ENCODE data around the gene NFATC1. TPM values are rescaled to one million over a fixed set of nuclear protein-coding genes. Genes with fewer than 3 reads are reported as not detected.

The NFATC1 gene
- total RNA-seq, 4 donors from 2014 or later: 13.9 to 24.3 (median 16.7) TPM

- Histone ChIP-seq H3K27ac (no peak overlapping the region), H3K4me3 (no peak overlapping the region), H3K4me1 (peaks cover 18% of the 10 kb centered on the region), H3K27me3 (no peaks in the 10 kb centered on the region), H3K36me3 (peaks cover 40% of the 10 kb centered on the region), H3K9me3 (no peaks in the 10 kb centered on the region)
- 63% methylated on average over 9 of the region's 9 CpGs for WGBS
- no peak for DNase-seq (ENCODE audit: low spot score in 2 of 2)
- TF ChIP-seq POLR2A (IDR thresholded peaks at IDR 0.05) (no peak), EP300 (IDR thresholded peaks at IDR 0.05) (no peak), CTCF (IDR thresholded peaks at IDR 0.05) (no peak), POLR2AphosphoS5 (IDR thresholded peaks at IDR 0.05) (no peak)
These were observed 64.3 kb downstream of the NFATC1 start for GRCh38 chr18:79459946-79460480.

GRCh38 chr18:79460481-79461300 is 65.0 kb downstream of the NFATC1 start:
- Histone ChIP-seq H3K4me3 (no peak overlapping the region), H3K27ac (no peak overlapping the region), H3K36me3 (peaks cover 33% of the 10 kb centered on the region), H3K27me3 (no peaks in the 10 kb centered on the region), H3K9me3 (no peaks in the 10 kb centered on the region), H3K4me1 (peaks cover 23% of the 10 kb centered on the region)
- no peak for DNase-seq (ENCODE audit: low spot score in 2 of 2)
- TF ChIP-seq POLR2A (IDR thresholded peaks at IDR 0.05) (no peak), CTCF (IDR thresholded peaks at IDR 0.05) (no peak), EP300 (IDR thresholded peaks at IDR 0.05) (no peak)
- WGBS: 89% methylated on average over 16 of the region's 31 CpGs

- H3K9me3 ChIP-seq: no peaks in the 10 kb centered on the region
- no peak overlapping the region for H3K27ac ChIP-seq
- TF ChIP-seq POLR2AphosphoS5 (IDR thresholded peaks at IDR 0.05) (no peak), EP300 (IDR thresholded peaks at IDR 0.05) (no peak)
- 96% methylated on average over 10 of the region's 22 CpGs for WGBS
- peaks cover 26% of the 10 kb centered on the region for H3K4me1 ChIP-seq
- H3K36me3 ChIP-seq: peaks cover 31% of the 10 kb centered on the region
- H3K27me3 ChIP-seq: no peaks in the 10 kb centered on the region
- H3K4me3 ChIP-seq: no peak overlapping the region
- no peak for DNase-seq (ENCODE audit: low spot score in 2 of 2)
These were observed 65.9 kb downstream of the NFATC1 start for GRCh38 chr18:79461627-79462026.

GRCh38 chr18:79463424-79463960 is 67.8 kb downstream of the NFATC1 start:
- peaks cover 15% of the 10 kb centered on the region for H3K4me1 ChIP-seq
- no peak overlapping the region for H3K4me3 ChIP-seq
- H3K36me3 ChIP-seq: peaks cover 45% of the 10 kb centered on the region
- no peak for TF ChIP-seq EP300 (IDR thresholded peaks at IDR 0.05)
- TF ChIP-seq POLR2A (IDR thresholded peaks at IDR 0.05): no peak
- no peak for TF ChIP-seq POLR2AphosphoS5 (IDR thresholded peaks at IDR 0.05)
- TF ChIP-seq CTCF (IDR thresholded peaks at IDR 0.05): no peak
- H3K9me3 ChIP-seq: no peaks in the 10 kb centered on the region
- H3K27me3 ChIP-seq: no peaks in the 10 kb centered on the region
- no peak for DNase-seq (ENCODE audit: low spot score in 2 of 2)
- H3K27ac ChIP-seq: no peak overlapping the region
- 96% methylated on average over 25 of the region's 25 CpGs for WGBS

- H3K4me3 ChIP-seq: no peak overlapping the region
- H3K27me3 ChIP-seq: no peaks in the 10 kb centered on the region
- H3K4me1 ChIP-seq: peaks cover 8% of the 10 kb centered on the region
- H3K27ac ChIP-seq: no peak overlapping the region
- H3K36me3 ChIP-seq: peaks cover 58% of the 10 kb centered on the region
- no peaks in the 10 kb centered on the region for H3K9me3 ChIP-seq
- TF ChIP-seq CTCF (IDR thresholded peaks at IDR 0.05): no peak
- no peak for TF ChIP-seq POLR2AphosphoS5 (IDR thresholded peaks at IDR 0.05)
- TF ChIP-seq POLR2A (IDR thresholded peaks at IDR 0.05): no peak
- no peak for TF ChIP-seq EP300 (IDR thresholded peaks at IDR 0.05)
- 60% methylated on average over 21 of the region's 26 CpGs for WGBS
- no peak for DNase-seq (ENCODE audit: low spot score in 2 of 2)
These were observed 69.8 kb downstream of the NFATC1 start for GRCh38 chr18:79465392-79465991.

All from suprapubic skin (tissue), 4 donors.